ENCODE results near the gene CFAP100. TPM values are rescaled to one million over a fixed set of nuclear protein-coding genes. Genes with fewer than 3 reads are reported as not detected.

CFAP100 gene
- total RNA-seq, 1 donor: not detected

DNA sequence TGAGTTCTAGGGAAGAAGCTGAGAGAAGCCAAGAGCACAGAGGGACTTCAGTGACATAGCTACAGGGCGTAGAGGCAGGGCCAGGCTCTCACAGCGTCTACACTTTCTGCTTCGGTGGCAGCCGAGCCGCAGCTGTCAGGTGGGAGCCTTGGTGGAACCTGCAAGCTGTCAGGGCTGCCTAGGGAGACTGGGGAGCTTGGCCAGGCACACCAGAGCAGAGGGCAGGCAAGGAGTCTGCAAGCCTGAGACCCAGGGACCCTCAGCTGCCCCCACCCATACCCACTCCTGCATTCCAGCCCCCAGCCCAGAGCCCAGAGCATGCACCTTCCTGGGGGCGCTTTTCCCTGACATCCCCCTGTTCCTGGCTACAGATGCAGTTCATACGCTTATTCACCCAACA is 24.1 kb upstream of the CFAP100 start:
- TF ChIP-seq CTCF (IDR thresholded peaks at IDR 0.05; ENCODE audit: insufficient read depth, low read length): no peak
- no peak overlapping the region for H3K4me3 ChIP-seq (ENCODE audit: low read depth, low read length)
- no peak for DNase-seq (ENCODE audit: low read depth)

DNA sequence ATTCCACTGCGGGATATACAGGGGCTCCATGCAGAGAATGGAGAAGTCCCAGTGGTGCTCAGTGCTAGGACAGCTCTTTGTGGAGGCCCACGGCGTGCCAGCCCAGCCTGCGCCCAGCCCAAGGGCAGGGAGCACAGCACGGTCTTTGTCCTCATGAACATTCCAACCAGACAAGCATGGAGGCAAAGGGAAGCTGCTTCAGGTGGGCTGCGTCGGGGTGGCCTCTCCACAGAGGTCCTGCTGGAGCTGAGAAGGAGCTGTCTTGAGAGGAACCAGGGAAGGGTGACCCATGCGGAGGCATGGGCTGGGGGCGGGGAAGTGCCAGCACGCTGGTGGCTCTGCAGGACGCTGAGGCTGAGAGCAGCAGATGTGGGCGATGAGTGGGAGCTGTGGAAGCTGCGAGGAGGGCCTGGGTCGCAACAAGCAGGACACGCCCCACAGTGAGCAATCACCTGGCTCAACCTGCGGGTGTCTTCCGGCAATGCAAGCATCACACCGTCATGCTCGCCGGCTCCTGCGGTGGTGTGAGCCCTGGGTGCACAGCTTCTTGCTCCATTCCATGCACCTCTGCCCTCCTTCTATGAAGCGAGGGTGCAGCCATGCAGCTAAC is 23.5 kb upstream of the CFAP100 start:
- no peak overlapping the region for H3K4me3 ChIP-seq (ENCODE audit: low read depth, low read length)
- no peak for TF ChIP-seq CTCF (IDR thresholded peaks at IDR 0.05; ENCODE audit: insufficient read depth, low read length)

GRCh38 chr3:126372413-126373145 is 22.1 kb upstream of the CFAP100 start:
- no peak for DNase-seq (ENCODE audit: low read depth)
- TF ChIP-seq CTCF (IDR thresholded peaks at IDR 0.05; ENCODE audit: insufficient read depth, low read length): no peak
- H3K4me3 ChIP-seq (ENCODE audit: low read depth, low read length): no peak overlapping the region

More for the DNA sequence above, 23.5 kb upstream of the CFAP100 start:
- DNase-seq (ENCODE audit: low read depth): no peak

GRCh38 chr3:126373146-126373613 is 21.5 kb upstream of the CFAP100 start:
- DNase-seq (ENCODE audit: low read depth): no peak
- no peak for TF ChIP-seq CTCF (IDR thresholded peaks at IDR 0.05; ENCODE audit: insufficient read depth, low read length)
- H3K4me3 ChIP-seq (ENCODE audit: low read depth, low read length): no peak overlapping the region

- DNase-seq (ENCODE audit: low read depth): peak; percentile 66
- H3K4me3 ChIP-seq (ENCODE audit: low read depth, low read length): no peak overlapping the region
- TF ChIP-seq CTCF (IDR thresholded peaks at IDR 0.05; ENCODE audit: insufficient read depth, low read length): no peak
Observed at GRCh38 chr3:126373682-126374601, 20.8 kb upstream of the CFAP100 start.

GRCh38 chr3:126375835-126376331 is 18.8 kb upstream of the CFAP100 start:
- DNase-seq (ENCODE audit: low read depth): no peak
- no peak for TF ChIP-seq CTCF (IDR thresholded peaks at IDR 0.05; ENCODE audit: insufficient read depth, low read length)
- no peak overlapping the region for H3K4me3 ChIP-seq (ENCODE audit: low read depth, low read length)

Measured in fibroblast of the aortic adventitia (primary cell).